ENCODE results near the gene PAQR4. TPM values are rescaled to one million over a fixed set of nuclear protein-coding genes. Genes with fewer than 3 reads are reported as not detected.

Gene PAQR4
- total and polyA plus RNA-seq, 10 of the 15 experiments (the other 5 are each of a cell fraction or from before 2014, with no cell fraction given), result 0.39 to 31.8 (median 13.5) TPM

DNA sequence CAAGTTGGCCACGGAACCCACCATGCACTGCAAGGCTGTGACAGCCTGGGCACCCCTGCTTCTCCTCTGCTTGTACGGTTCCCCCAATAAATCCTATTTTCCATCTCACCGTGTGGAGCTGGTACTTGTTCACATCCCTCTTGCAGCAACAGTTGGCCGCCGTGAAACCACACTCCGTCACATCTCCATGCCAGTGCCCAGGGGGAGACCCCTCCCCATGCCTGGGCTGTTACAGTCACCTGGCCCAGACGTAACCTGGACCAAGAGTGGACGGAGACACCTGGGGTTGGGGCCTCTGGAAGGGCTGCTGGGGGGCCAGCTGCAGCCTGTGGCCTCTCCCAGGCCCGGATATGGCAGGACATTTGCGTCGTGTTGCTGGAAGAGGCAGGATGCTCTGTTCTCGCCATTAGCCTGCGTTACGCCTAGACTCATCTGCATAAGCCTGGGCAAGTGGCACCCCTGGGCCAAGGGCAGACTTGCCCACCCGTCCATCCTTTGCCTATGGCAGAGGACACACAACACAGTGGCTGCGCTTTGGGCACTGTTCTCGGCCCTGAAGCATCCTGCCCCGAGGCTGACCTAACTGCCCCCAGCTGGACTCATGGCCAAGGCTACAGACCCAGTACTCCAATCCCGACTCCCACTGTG, 19.3 kb upstream of the PAQR4 start:
- in situ Hi-C loops (cut with MboI) (no loop called here), intact Hi-C loops (cut with micrococcal nuclease; ENCODE audit: unreplicated experiment) (no loop called here)
- CTCF ChIA-PET, result interaction anchor here (3.1 kb wide), 1 partner anchor 23 kb away, joined by 10 read pairs; no protein-coding TSS in a partner anchor
- TF ChIP-seq RBBP5 (conservative IDR thresholded peaks at IDR 0.05) (no peak), KLF5 (IDR thresholded peaks at IDR 0.05; ENCODE audit: partially characterized antibody) (no peak), IKZF1 (conservative IDR thresholded peaks at IDR 0.05) (no peak), NFIC (IDR thresholded peaks at IDR 0.05; ENCODE audit: low read depth, low read length) (no peak), SREBF2 (IDR thresholded peaks at IDR 0.05; ENCODE audit: low read length) (no peak), RAD21 (IDR thresholded peaks at IDR 0.05; ENCODE audit: insufficient read depth, low read depth, low read length) (no peak), MYB (IDR thresholded peaks at IDR 0.05; ENCODE audit: borderline replicate concordance, low read depth, low read length) (no peak), KDM1A (IDR thresholded peaks at IDR 0.05; ENCODE audit: borderline replicate concordance) (no peak), WRNIP1 (IDR thresholded peaks at IDR 0.05; ENCODE audit: borderline replicate concordance, low read depth, low read length) (no peak), BACH1 (IDR thresholded peaks at IDR 0.05; ENCODE audit: borderline replicate concordance) (no peak), RELA (IDR thresholded peaks at IDR 0.05; ENCODE audit: borderline replicate concordance, partially characterized antibody) (no peak)
- TF ChIP-seq, protein P1, sequence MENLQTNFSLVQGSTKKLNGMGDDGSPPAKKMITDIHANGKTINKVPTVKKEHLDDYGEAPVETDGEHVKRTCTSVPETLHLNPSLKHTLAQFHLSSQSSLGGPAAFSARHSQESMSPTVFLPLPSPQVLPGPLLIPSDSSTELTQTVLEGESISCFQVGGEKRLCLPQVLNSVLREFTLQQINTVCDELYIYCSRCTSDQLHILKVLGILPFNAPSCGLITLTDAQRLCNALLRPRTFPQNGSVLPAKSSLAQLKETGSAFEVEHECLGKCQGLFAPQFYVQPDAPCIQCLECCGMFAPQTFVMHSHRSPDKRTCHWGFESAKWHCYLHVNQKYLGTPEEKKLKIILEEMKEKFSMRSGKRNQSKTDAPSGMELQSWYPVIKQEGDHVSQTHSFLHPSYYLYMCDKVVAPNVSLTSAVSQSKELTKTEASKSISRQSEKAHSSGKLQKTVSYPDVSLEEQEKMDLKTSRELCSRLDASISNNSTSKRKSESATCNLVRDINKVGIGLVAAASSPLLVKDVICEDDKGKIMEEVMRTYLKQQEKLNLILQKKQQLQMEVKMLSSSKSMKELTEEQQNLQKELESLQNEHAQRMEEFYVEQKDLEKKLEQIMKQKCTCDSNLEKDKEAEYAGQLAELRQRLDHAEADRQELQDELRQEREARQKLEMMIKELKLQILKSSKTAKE (IDR thresholded peaks at IDR 0.05; ENCODE audit: low read depth, poor library complexity, severe bottlenecking), result no peak
- Histone ChIP-seq H3K36me3 (ENCODE audit: control insufficient read depth in 2 of 2, insufficient read depth in 2 of 2, low read length in 1 of 2) (no peaks in the 10 kb centered on the region), H3K79me2 (ENCODE audit: control insufficient read depth, insufficient read depth, low read length) (no peaks in the 10 kb centered on the region), H4K20me1 (ENCODE audit: control insufficient read depth, insufficient read depth) (no peaks in the 10 kb centered on the region), H2AFZ (ENCODE audit: control insufficient read depth, low read depth, low read length) (no peak overlapping the region), H3K27me3 (replicated peaks in 1 of 2; ENCODE audit: control insufficient read depth in 2 of 2, insufficient read depth in 2 of 2, low read length in 1 of 2) (no peaks in the 10 kb centered on the region), H3K9me3 (replicated peaks; ENCODE audit: control insufficient read depth, insufficient read depth, low read length) (no peaks in the 10 kb centered on the region), H3K9ac (ENCODE audit: control insufficient read depth, insufficient read depth, low read length) (no peak overlapping the region), H3K27ac (ENCODE audit: control insufficient read depth, insufficient read depth) (no peak overlapping the region), H3K4me1 (ENCODE audit: control insufficient read depth, insufficient read depth, low read length) (peaks cover 7% of the 10 kb centered on the region), H3K4me2 (ENCODE audit: control insufficient read depth, insufficient read depth) (no peak overlapping the region), H3K4me3 (no peak overlapping the region)
- SMC1A ChIA-PET (ENCODE audit: uncharacterized antibody, unreplicated experiment), result no interaction called here
- WGBS (ENCODE audit: insufficient coverage, insufficient replicate concordance, low lambda C conversion rate, missing lambda C conversion rate), result 80% methylated on average over 19 of the region's 19 CpGs
- no TSS peak for BruUV-seq (replicated peaks)
- FAIRE-seq, result no peak
- POLR2A ChIA-PET, result interaction anchor here (0.6 kb wide), 1 partner anchor 18 kb away, joined by 3 read pairs; no protein-coding TSS in a partner anchor
- RAD21 ChIA-PET (ENCODE audit: unreplicated experiment), result no interaction called here
- DNase-seq (ENCODE audit: low read depth, low spot score), result no peak
- no peak for ATAC-seq
